ENCODE results near the gene STX1A. TPM values are rescaled to one million over a fixed set of nuclear protein-coding genes. Genes with fewer than 3 reads are reported as not detected.

Gene STX1A
- polyA plus RNA-seq, 1 experiment: 12.2 TPM

GRCh38 chr7:73690646-73691045 lies 28.8 kb downstream of the STX1A start:
- H3K4me3 ChIP-seq (ENCODE audit: low read depth, low read length): no peak overlapping the region
- DNase-seq (ENCODE audit: low read depth): no peak
- TF ChIP-seq, protein P1, sequence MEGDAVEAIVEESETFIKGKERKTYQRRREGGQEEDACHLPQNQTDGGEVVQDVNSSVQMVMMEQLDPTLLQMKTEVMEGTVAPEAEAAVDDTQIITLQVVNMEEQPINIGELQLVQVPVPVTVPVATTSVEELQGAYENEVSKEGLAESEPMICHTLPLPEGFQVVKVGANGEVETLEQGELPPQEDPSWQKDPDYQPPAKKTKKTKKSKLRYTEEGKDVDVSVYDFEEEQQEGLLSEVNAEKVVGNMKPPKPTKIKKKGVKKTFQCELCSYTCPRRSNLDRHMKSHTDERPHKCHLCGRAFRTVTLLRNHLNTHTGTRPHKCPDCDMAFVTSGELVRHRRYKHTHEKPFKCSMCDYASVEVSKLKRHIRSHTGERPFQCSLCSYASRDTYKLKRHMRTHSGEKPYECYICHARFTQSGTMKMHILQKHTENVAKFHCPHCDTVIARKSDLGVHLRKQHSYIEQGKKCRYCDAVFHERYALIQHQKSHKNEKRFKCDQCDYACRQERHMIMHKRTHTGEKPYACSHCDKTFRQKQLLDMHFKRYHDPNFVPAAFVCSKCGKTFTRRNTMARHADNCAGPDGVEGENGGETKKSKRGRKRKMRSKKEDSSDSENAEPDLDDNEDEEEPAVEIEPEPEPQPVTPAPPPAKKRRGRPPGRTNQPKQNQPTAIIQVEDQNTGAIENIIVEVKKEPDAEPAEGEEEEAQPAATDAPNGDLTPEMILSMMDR (IDR thresholded peaks at IDR 0.05; ENCODE audit: insufficient read depth, low read depth, low read length): no peak
- POLR2A ChIA-PET: no interaction called here
- CTCF ChIA-PET: no interaction called here
- H3K27me3 ChIP-seq (ENCODE audit: control insufficient read depth, insufficient read depth, low read length): no peaks in the 10 kb centered on the region
- peaks cover 28% of the 10 kb centered on the region for H3K36me3 ChIP-seq (ENCODE audit: control insufficient read depth, insufficient read depth, low read length)

DNA sequence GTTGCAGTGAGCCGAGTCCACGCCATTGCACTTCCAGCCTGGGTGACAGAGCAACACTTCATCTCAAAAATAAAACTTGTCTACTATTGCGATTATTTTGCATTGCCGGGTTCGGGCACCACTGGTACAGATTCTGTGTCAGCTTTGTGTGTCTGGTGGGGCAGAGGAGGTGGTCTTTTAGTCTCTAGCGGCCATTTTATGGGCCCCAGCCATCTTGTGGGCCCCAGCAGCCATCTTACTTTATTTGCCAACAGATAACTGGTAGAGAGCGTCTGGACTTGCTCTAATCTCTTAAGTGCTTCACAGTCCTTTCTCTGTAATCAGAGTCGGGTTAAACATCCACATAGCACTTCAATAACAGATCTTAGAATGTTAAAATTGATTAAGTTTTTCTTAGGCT lies 31.2 kb downstream of the STX1A start:
- Histone ChIP-seq H3K36me3 (ENCODE audit: control insufficient read depth, insufficient read depth, low read length) (peaks cover 17% of the 10 kb centered on the region), H3K27me3 (ENCODE audit: control insufficient read depth, insufficient read depth, low read length) (no peaks in the 10 kb centered on the region), H3K4me3 (ENCODE audit: low read depth, low read length) (no peak overlapping the region)
- no peak for DNase-seq (ENCODE audit: low read depth)
- TF ChIP-seq, protein P1 (IDR thresholded peaks at IDR 0.05; ENCODE audit: insufficient read depth, low read depth, low read length): no peak
- ChIA-PET CTCF (interaction anchor here (0.9 kb wide), 1 partner anchor 81 kb away, joined by 3 read pairs; no protein-coding TSS in a partner anchor), POLR2A (no interaction called here)

DNA sequence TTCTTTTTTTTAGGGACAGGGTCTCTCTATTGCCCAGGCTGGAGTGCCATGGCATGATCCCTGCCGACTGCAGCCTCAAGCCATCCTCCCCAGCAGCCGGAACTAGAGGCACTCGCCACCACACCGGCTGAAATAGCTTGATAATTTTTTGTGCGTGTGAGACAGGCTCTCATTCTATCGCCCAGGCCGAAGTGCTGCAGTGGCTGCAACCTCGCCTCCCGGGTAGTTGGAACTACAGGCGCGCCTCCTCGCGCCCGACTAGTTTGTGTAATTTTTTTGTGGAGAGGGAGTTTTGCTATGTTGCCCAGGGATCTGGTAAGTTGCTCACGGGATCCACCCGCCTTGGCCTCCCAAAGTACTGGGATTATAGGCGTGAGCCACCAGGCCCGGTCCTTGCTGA lies 34.2 kb downstream of the STX1A start:
- no peak overlapping the region for H3K4me3 ChIP-seq (ENCODE audit: low read depth, low read length)
- no peak for DNase-seq (ENCODE audit: low read depth)
- CTCF ChIA-PET: interaction anchor here (1.2 to 1.7 kb wide), 2 partner anchors 17 to 78 kb away, joined by 4 to 5 read pairs; no protein-coding TSS in a partner anchor
- H3K27me3 ChIP-seq (ENCODE audit: control insufficient read depth, insufficient read depth, low read length): no peaks in the 10 kb centered on the region
- POLR2A ChIA-PET: no interaction called here
- TF ChIP-seq, protein P1 (IDR thresholded peaks at IDR 0.05; ENCODE audit: insufficient read depth, low read depth, low read length): no peak
- H3K36me3 ChIP-seq (ENCODE audit: control insufficient read depth, insufficient read depth, low read length): peaks cover 5% of the 10 kb centered on the region

DNA sequence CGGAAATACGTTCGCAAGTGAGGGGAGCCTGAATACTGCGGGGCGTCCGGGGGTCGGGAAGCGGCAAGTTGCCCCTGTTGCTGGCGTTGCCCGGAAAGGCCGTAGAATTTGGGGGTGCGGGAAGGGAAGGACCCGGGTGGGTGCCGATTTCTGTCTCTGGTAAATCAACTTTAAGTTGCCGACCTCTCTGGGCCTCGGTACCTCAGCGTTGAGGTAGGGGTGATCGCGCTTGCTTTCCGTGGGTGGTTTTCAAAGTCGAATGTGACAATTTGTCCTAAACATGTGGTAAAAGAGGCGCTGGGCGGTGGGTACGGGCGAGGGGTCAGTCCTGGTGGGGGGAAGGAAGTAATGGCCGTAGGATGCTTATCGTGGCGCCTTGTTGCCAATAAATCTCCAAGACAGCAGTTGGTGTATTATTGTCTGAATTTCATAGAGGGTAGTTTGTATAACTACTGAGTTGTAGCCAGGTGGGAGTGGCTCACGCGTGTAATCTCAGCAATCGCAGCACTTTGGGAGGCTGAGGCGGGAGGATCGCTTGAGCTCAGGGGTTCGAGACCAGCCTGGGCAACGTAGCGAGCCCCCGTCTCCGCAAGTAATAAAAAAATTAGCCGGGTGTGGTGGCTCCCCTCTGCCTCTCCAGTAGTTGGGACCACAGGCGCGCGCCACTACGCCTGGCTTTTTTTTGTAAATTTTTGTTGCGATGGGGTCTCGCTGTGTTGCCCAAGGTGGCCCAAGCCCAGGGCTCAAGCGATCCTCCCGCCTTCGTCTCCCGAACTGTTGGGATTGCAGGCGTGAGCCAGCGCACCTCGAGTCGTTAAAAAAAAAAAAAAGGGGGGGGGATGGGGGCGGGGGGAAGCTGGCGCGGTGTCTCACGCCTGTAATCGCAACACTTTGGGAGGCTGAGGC lies 35.4 kb downstream of the STX1A start:
- POLR2A ChIA-PET: no interaction called here
- TF ChIP-seq, protein P1 (IDR thresholded peaks at IDR 0.05; ENCODE audit: insufficient read depth, low read depth, low read length): no peak
- no peak for DNase-seq (ENCODE audit: low read depth)
- Histone ChIP-seq H3K4me3 (ENCODE audit: low read depth, low read length) (peak overlapping the region; percentile 85), H3K36me3 (ENCODE audit: control insufficient read depth, insufficient read depth, low read length) (peaks cover 5% of the 10 kb centered on the region), H3K27me3 (ENCODE audit: control insufficient read depth, insufficient read depth, low read length) (no peaks in the 10 kb centered on the region)
- CTCF ChIA-PET: interaction anchor here (1.2 kb wide), 1 partner anchor 18 kb away, joined by 4 read pairs; no protein-coding TSS in a partner anchor

- DNase-seq (ENCODE audit: low read depth): peak; percentile 61
- TF ChIP-seq, protein P1 (IDR thresholded peaks at IDR 0.05; ENCODE audit: insufficient read depth, low read depth, low read length): no peak
- ChIA-PET POLR2A (no interaction called here), CTCF (no interaction called here)
- Histone ChIP-seq H3K36me3 (ENCODE audit: control insufficient read depth, insufficient read depth, low read length) (peaks cover 4% of the 10 kb centered on the region), H3K27me3 (ENCODE audit: control insufficient read depth, insufficient read depth, low read length) (no peaks in the 10 kb centered on the region), H3K4me3 (ENCODE audit: low read depth, low read length) (peak within 1 kb of the TSS; percentile 85)
Observed at GRCh38 chr7:73683056-73683787, 36.2 kb downstream of the STX1A start, which contains the start of the genes BUD23 and DNAJC30. TSS of gene BUD23 (plus strand) at chr7:73683597. CDS start at chr7:73683626, 29 bp downstream. TSS of gene DNAJC30 (minus strand) at chr7:73683453. CDS start at chr7:73683423, 30 bp downstream.

Measured in BJ (cell line).